ENCODE measurements around the gene CD2BP2.

GRCh38 chr16:30371248-30371816 lies 16.2 kb upstream of the CD2BP2 start:
- TF ChIP-seq EZH2 (IDR thresholded peaks at IDR 0.05; ENCODE audit: low read length) (no peak), CTCF (optimal IDR thresholded peaks at IDR 0.05 in 1 of 3, IDR thresholded peaks at IDR 0.05 in 1 of 3, conservative IDR thresholded peaks at IDR 0.05 in 1 of 3; ENCODE audit: extremely low read depth in 1 of 3, insufficient read depth in 2 of 3, low read length in 3 of 3) (no peak)

Data from keratinocyte (primary cell).